H9 (cell line): ENCODE data around the gene ZMAT5. TPM values are rescaled to one million over a fixed set of nuclear protein-coding genes. Genes with fewer than 3 reads are reported as not detected.

Experiments
- DNase-seq: peaks from one replicate; pipeline ENCODE4 v3.0.0-alpha.2; 2017
- H2AFZ ChIP-seq: one replicate; pipeline ENCODE4 v1.6.1; 2013; ENCODE audit warnings: mild to moderate bottlenecking, low read length, control low read depth, moderate library complexity
- H2AK5ac ChIP-seq: 2 replicates; pipeline ENCODE4 v1.6.1; 2013; ENCODE audit warnings: low read length, control low read depth, mixed read lengths; ENCODE audit not compliant: insufficient read length
- H2BK120ac ChIP-seq: one replicate; pipeline ENCODE4 v1.6.1; 2013; ENCODE audit warnings: low read depth, mild to moderate bottlenecking, low read length, control low read depth, inconsistent platforms; ENCODE audit not compliant: poor library complexity, severe bottlenecking
- H2BK12ac ChIP-seq: 2 replicates; pipeline ENCODE4 v1.6.1; 2013; ENCODE audit warnings: low read length, control low read depth, mixed read lengths, low read depth; ENCODE audit not compliant: insufficient read length
- H2BK15ac ChIP-seq: 2 replicates; pipeline ENCODE4 v1.6.1; 2013; ENCODE audit warnings: low read depth, low read length, control low read depth
- H2BK20ac ChIP-seq: one replicate; pipeline ENCODE4 v1.6.1; 2013; ENCODE audit warnings: low read depth, mild to moderate bottlenecking, low read length, control low read depth, inconsistent platforms; ENCODE audit not compliant: poor library complexity, severe bottlenecking
- H2BK5ac ChIP-seq: 2 replicates; pipeline ENCODE4 v1.6.1; 2013; ENCODE audit warnings: low read length, control low read depth, mixed read lengths; ENCODE audit not compliant: insufficient read length
- H3K14ac ChIP-seq: 2 replicates; pipeline ENCODE4 v1.6.1; 2013; ENCODE audit warnings: low read length, control low read depth; ENCODE audit not compliant: insufficient read depth
- H3K18ac ChIP-seq: 2 replicates; pipeline ENCODE4 v1.6.1; 2013; ENCODE audit warnings: low read depth, mild to moderate bottlenecking, mixed read lengths, low read length, control low read depth; ENCODE audit not compliant: insufficient read length
- H3K23ac ChIP-seq: 2 replicates; pipeline ENCODE4 v1.6.1; 2013; ENCODE audit warnings: low read length, control low read depth, mixed read lengths, low read depth; ENCODE audit not compliant: insufficient read length
- H3K23me2 ChIP-seq: 2 replicates; pipeline ENCODE4 v1.6.1; 2013; ENCODE audit warnings: low read depth, mild to moderate bottlenecking, mixed read lengths, low read length, control low read depth; ENCODE audit not compliant: insufficient read length, poor library complexity, severe bottlenecking
- H3K27ac ChIP-seq: 2 replicates; pipeline ENCODE4 v1.5.1; 2013; ENCODE audit warnings: low read length, control low read depth, mixed read lengths, low read depth; ENCODE audit not compliant: insufficient read length
- H3K27me3 ChIP-seq: 2 replicates; pipeline ENCODE4 v1.6.1; 2013; ENCODE audit warnings: low read length, control low read depth, inconsistent platforms; ENCODE audit not compliant: insufficient read depth
- H3K4ac ChIP-seq: 2 replicates; pipeline ENCODE4 v1.6.1; 2013; ENCODE audit warnings: low read depth, mild to moderate bottlenecking, control low read depth, inconsistent platforms, low read length, moderate library complexity
- H3K4me1 ChIP-seq: 2 replicates; pipeline ENCODE4 v1.6.1; 2013; ENCODE audit warnings: low read length, control low read depth, inconsistent platforms; ENCODE audit not compliant: insufficient read depth
- H3K4me2 ChIP-seq: 2 replicates; pipeline ENCODE4 v1.6.1; 2013; ENCODE audit warnings: low read length, control low read depth, mixed read lengths; ENCODE audit not compliant: insufficient read length, insufficient read depth
- H3K56ac ChIP-seq: 2 replicates; pipeline ENCODE4 v1.6.1; 2013; ENCODE audit warnings: low read depth, mild to moderate bottlenecking, mixed read lengths, low read length, control low read depth; ENCODE audit not compliant: insufficient read length
- H3K79me1 ChIP-seq: 2 replicates; pipeline ENCODE4 v1.6.1; 2013; ENCODE audit warnings: low read depth, mild to moderate bottlenecking, moderate library complexity, low read length, control low read depth, inconsistent platforms; ENCODE audit not compliant: insufficient read depth, poor library complexity, severe bottlenecking
- H3K79me2 ChIP-seq: 2 replicates; pipeline ENCODE4 v1.6.1; 2013; ENCODE audit warnings: low read length, control low read depth, inconsistent platforms; ENCODE audit not compliant: insufficient read depth
- H3K9ac ChIP-seq: 2 replicates; pipeline ENCODE4 v1.6.1; 2013; ENCODE audit warnings: low read length, control low read depth, mixed read lengths; ENCODE audit not compliant: insufficient read length; ENCODE audit errors: extremely low read depth
- H3K9me3 ChIP-seq: one replicate; pipeline ENCODE4 v1.6.1; 2013; ENCODE audit warnings: low read depth, low read length, inconsistent platforms; ENCODE audit not compliant: control insufficient read depth
- H3T11ph ChIP-seq: one replicate; pipeline ENCODE4 v1.6.1; 2013; ENCODE audit warnings: mild to moderate bottlenecking, low read length, control low read depth, inconsistent platforms
- H4K20me1 ChIP-seq: one replicate; pipeline ENCODE4 v1.6.1; 2013; ENCODE audit not compliant: control insufficient read depth, insufficient read length, insufficient read depth
- H4K5ac ChIP-seq: 2 replicates; pipeline ENCODE4 v1.6.1; 2013; ENCODE audit warnings: low read depth, mild to moderate bottlenecking, mixed read lengths, low read length, control low read depth; ENCODE audit not compliant: insufficient read length
- H4K8ac ChIP-seq: replicated peaks from 2 replicates; pipeline ENCODE4 v1.6.1; 2013; ENCODE audit warnings: low read length, control low read depth, mixed read lengths, low read depth; ENCODE audit not compliant: insufficient read length
- H4K91ac ChIP-seq: 2 replicates; pipeline ENCODE4 v1.6.1; 2013; ENCODE audit warnings: low read depth, mild to moderate bottlenecking, moderate library complexity, mixed read lengths, low read length, control low read depth; ENCODE audit not compliant: insufficient read length
- H3K27ac Mint-ChIP-seq, 3 experiments: 2 replicates in 2 of 3; 3 replicates in 1 of 3; pipeline ENCODE4 v1.8.0; 2020 to 2021; ENCODE audit warnings: mixed read lengths in 3 of 3, mild to moderate bottlenecking in 1 of 3, moderate library complexity in 1 of 3
- H3K27me3 Mint-ChIP-seq: 2 replicates; pipeline ENCODE4 v1.8.0; 2021; ENCODE audit warnings: low read depth, mild to moderate bottlenecking, moderate library complexity, mixed read lengths
- H3K36me3 Mint-ChIP-seq, 3 experiments: 2 replicates in 2 of 3; 3 replicates in 1 of 3; pipeline ENCODE4 v1.8.0; 2020 to 2021; ENCODE audit warnings: low read depth in 3 of 3, mixed read lengths in 3 of 3; ENCODE audit not compliant: insufficient read depth in 1 of 3
- H3K4me1 Mint-ChIP-seq, 2 experiments: 2 replicates each; pipeline ENCODE4 v1.8.0; 2020; ENCODE audit warnings: mixed read lengths in 2 of 2
- H3K4me3 Mint-ChIP-seq, 2 experiments: 2 replicates in 1 of 2; 3 replicates in 1 of 2; pipeline ENCODE4 v1.8.0; 2020 to 2021; ENCODE audit warnings: mild to moderate bottlenecking in 2 of 2, mixed read lengths in 2 of 2, moderate library complexity in 1 of 2
- H3K9me3 Mint-ChIP-seq, 2 experiments: 2 replicates in 1 of 2; 3 replicates in 1 of 2; pipeline ENCODE4 v1.8.0; 2020; ENCODE audit warnings: mild to moderate bottlenecking in 2 of 2, mixed read lengths in 2 of 2, moderate library complexity in 1 of 2
- WGBS: extraction: QIAGEN DNeasy Blood & Tissue Kit; methylation state at CpG from one replicate; pipeline ENCODE4 v1.1.7; 2013; ENCODE audit warnings: missing lambda C conversion rate, low lambda C conversion rate, mixed read lengths; ENCODE audit not compliant: insufficient read length; ENCODE audit errors: extremely low coverage; 5-methylcytosine and 5-hydroxymethylcytosine counted together
- total RNA-seq: library from RNA; stranded (reverse); gene quantifications from 2 replicates; pipeline ENCODE4 v1.2.1, GENCODE V29; 2021
- TF ChIP-seq, protein P1 (sequence below): fragments of 200-600 bp; sonication (generic); conservative IDR thresholded peaks from 3 replicates; pipeline ENCODE4 v1.8.0; 2021; ENCODE audit warnings: antibody characterized with exemption, mild to moderate bottlenecking

Gene ZMAT5
- total RNA-seq, 1 experiment from 2014 or later: 13.9 TPM

DNA sequence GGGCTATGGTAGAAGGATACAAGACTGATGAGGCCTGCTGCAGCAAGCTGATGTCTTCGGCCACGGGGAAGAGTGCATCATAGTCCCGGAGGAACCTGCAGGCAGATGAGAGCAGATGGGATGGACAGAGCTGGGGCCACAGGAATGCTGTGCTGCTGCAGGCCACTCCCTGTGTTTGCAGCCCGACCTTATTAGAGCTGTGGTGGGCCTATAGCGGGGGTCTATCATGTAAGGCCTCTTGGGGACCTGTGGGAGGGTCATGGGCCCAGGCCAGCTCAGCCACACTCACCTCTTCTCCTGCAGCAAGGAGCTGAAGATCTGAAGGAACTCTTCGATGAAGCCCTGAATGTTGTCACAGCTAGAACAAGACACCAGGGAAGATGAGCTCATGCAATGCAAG, 39.4 kb upstream of the ZMAT5 start:
- H3K27ac Mint-ChIP-seq: no peak overlapping the region; a peak in 1 of 7 replicates

More for the DNA sequence above, 39.4 kb upstream of the ZMAT5 start:
- Histone ChIP-seq H3K18ac (no peak overlapping the region), H2BK20ac (no peak overlapping the region), H2AFZ (no peak overlapping the region), H3K9ac (no peak overlapping the region), H3K79me1 (no peaks in the 10 kb centered on the region), H3K9me3 (no peaks in the 10 kb centered on the region), H3K27me3 (no peaks in the 10 kb centered on the region), H2BK120ac (no peak overlapping the region), H3K14ac (no peak overlapping the region), H3K23ac (no peak overlapping the region), H2AK5ac (no peak overlapping the region), H2BK12ac (no peak overlapping the region), H2BK15ac (no peak overlapping the region), H3K4ac (no peak overlapping the region), H2BK5ac (no peak overlapping the region), H3K79me2 (no peaks in the 10 kb centered on the region), H3K27ac (no peak overlapping the region), H3K23me2 (no peaks in the 10 kb centered on the region), H3K4me2 (no peak overlapping the region), H4K5ac (no peak overlapping the region), H4K8ac (no peak overlapping the region), H3K56ac (no peak overlapping the region), H4K91ac (no peak overlapping the region), H4K20me1 (no peaks in the 10 kb centered on the region), H3K4me1 (no peaks in the 10 kb centered on the region), H3T11ph (no peak overlapping the region)
- Mint-ChIP-seq H3K9me3 (no peaks in the 10 kb centered on the region), H3K4me1 (peaks cover under 1 to 8% of the 10 kb centered on the region in 2 experiments), H3K27me3 (no peaks in the 10 kb centered on the region), H3K36me3 (peaks cover 9 to 67% (median 36%) of the 10 kb centered on the region in 3 experiments; a peak in 6 of 7 replicates), H3K4me3 (no peak overlapping the region)
- no peak for DNase-seq
- WGBS: no CpG with 5 or more reads among the region's 6 CpGs
- TF ChIP-seq, protein P1, sequence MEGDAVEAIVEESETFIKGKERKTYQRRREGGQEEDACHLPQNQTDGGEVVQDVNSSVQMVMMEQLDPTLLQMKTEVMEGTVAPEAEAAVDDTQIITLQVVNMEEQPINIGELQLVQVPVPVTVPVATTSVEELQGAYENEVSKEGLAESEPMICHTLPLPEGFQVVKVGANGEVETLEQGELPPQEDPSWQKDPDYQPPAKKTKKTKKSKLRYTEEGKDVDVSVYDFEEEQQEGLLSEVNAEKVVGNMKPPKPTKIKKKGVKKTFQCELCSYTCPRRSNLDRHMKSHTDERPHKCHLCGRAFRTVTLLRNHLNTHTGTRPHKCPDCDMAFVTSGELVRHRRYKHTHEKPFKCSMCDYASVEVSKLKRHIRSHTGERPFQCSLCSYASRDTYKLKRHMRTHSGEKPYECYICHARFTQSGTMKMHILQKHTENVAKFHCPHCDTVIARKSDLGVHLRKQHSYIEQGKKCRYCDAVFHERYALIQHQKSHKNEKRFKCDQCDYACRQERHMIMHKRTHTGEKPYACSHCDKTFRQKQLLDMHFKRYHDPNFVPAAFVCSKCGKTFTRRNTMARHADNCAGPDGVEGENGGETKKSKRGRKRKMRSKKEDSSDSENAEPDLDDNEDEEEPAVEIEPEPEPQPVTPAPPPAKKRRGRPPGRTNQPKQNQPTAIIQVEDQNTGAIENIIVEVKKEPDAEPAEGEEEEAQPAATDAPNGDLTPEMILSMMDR: no peak
